Hepatocyte (in vitro differentiated cells): ENCODE results near the gene WIPF3. TPM values are rescaled to one million over a fixed set of nuclear protein-coding genes. Genes with fewer than 3 reads are reported as not detected.

ENCODE experiments used
- DNase-seq: peaks from one replicate; pipeline ENCODE4 v3.0.0-alpha.2; 2016; ENCODE audit warnings: low spot score
- H2AFZ ChIP-seq: fragments of 200-600 bp; sonication (generic); 2 replicates; pipeline ENCODE4 v1.6.0; 2016; ENCODE audit warnings: antibody characterized with exemption, mild to moderate bottlenecking
- H3K27ac ChIP-seq: fragments of 200-600 bp; sonication (generic); 2 replicates; pipeline ENCODE4 v1.5.1; 2016; ENCODE audit warnings: mild to moderate bottlenecking
- H3K27me3 ChIP-seq: fragments of 200-600 bp; sonication (generic); 2 replicates; pipeline ENCODE4 v1.6.1; 2016
- H3K36me3 ChIP-seq: fragments of 200-600 bp; sonication (generic); replicated peaks from 2 replicates; pipeline ENCODE4 v1.5.1; 2016; ENCODE audit warnings: low read depth; ENCODE audit not compliant: insufficient read depth
- H3K4me1 ChIP-seq: fragments of 200-600 bp; sonication (generic); 2 replicates; pipeline ENCODE4 v1.5.1; 2016; ENCODE audit warnings: mild to moderate bottlenecking, moderate library complexity; ENCODE audit not compliant: insufficient read depth
- H3K4me2 ChIP-seq: fragments of 200-600 bp; sonication (generic); 2 replicates; pipeline ENCODE4 v1.6.0; 2016
- H3K4me3 ChIP-seq: fragments of 200-600 bp; sonication (generic); 2 replicates; pipeline ENCODE4 v1.5.1; 2016; ENCODE audit warnings: mild to moderate bottlenecking
- H3K79me2 ChIP-seq: fragments of 200-600 bp; sonication (generic); 2 replicates; pipeline ENCODE4 v1.6.0; 2017; ENCODE audit warnings: mild to moderate bottlenecking
- H3K9me2 ChIP-seq: fragments of 200-600 bp; sonication (generic); replicated peaks from 2 replicates; pipeline ENCODE4 v1.6.0; 2017; ENCODE audit warnings: mild to moderate bottlenecking; ENCODE audit not compliant: insufficient read depth
- H3K9me3 ChIP-seq: fragments of 200-600 bp; sonication (generic); 2 replicates; pipeline ENCODE4 v1.5.1; 2016; ENCODE audit warnings: low read depth, mild to moderate bottlenecking
- H4K20me1 ChIP-seq: fragments of 200-600 bp; sonication (generic); 2 replicates; pipeline ENCODE4 v1.6.0; 2016; ENCODE audit warnings: mild to moderate bottlenecking; ENCODE audit not compliant: insufficient read depth, poor library complexity, severe bottlenecking
- EZH2 ChIP-seq: fragments of 200-600 bp; sonication (generic); IDR thresholded peaks from 2 replicates; pipeline ENCODE4 v1.6.1; 2016; ENCODE audit warnings: antibody characterized with exemption, mild to moderate bottlenecking, borderline replicate concordance
- EZH2phosphoT487 ChIP-seq: fragments of 200-600 bp; sonication (generic); IDR thresholded peaks from one replicate; pipeline ENCODE4 v1.6.1; 2018; ENCODE audit warnings: antibody characterized with exemption, mild to moderate bottlenecking, low read depth, moderate library complexity; ENCODE audit not compliant: unreplicated experiment, severe bottlenecking
- WGBS: methylation state at CpG from one replicate; pipeline ENCODE4 v1.1.6; 2016; ENCODE audit warnings: low lambda C conversion rate; ENCODE audit errors: missing lambda C conversion rate; 5-methylcytosine and 5-hydroxymethylcytosine counted together
- polyA plus RNA-seq: library from polyadenylated mRNA; unstranded; fragments of >200 nt; fragmentation: Nextera tagmentation; extraction: Ambion mirVana; gene quantifications from 2 replicates; pipeline ENCODE4 v1.2.1, GENCODE V29; 2016
- total RNA-seq: library from RNA; depleted of rRNA; stranded (reverse); fragments of >200 nt; gene quantifications from 2 replicates; pipeline ENCODE4 v1.2.3, GENCODE V29; 2014
- TF ChIP-seq, protein P1 (sequence below): fragments of 200-600 bp; sonication (generic); IDR thresholded peaks from 2 replicates; pipeline ENCODE4 v1.5.1; 2016; ENCODE audit warnings: antibody characterized with exemption, mild to moderate bottlenecking; ENCODE audit not compliant: poor library complexity

The WIPF3 gene
- total and polyA plus RNA-seq, 2 experiments from 2014 or later: 0.98 to 2.4 TPM

DNA sequence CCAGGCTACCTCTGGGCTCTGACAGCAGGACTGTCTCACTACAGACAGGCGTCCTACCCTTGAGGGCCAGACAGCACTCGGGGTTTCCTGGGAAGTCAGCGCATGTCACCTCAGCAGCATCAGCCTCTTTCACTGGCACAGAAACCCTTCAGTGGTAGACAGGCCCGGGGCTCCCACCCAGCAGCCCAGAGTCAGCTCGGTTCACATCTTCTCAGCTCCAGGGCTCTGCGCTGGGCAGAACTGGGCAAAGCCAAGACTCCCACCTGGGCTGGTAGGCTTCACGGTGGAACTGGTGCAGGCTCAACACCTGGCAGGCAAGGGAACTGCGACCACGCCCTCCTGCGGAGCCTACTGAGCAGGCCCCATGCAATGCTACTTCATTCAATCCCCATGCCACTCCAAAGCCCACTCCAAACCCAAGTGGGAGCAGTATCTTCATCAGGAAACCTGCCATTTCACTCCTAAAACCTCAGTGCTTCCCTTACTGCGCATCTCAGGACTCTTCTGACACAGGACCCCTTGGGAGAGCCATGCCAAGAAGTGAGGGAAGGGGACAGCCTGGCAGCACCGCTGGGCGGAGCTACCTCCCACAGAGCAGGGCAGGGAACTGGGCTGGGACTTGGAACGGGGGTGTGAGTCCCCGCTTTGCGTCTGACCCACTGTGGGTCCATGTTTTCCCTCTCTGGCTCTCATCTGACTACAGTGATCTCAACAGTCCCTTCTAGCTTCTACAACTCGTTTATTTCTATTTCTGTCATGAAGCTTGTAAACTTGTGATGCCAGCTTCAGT, 122.9 kb downstream of the WIPF3 start:
- H3K79me2 ChIP-seq: no peaks in the 10 kb centered on the region
- TF ChIP-seq EZH2phosphoT487: no peak
- TF ChIP-seq, protein P1, sequence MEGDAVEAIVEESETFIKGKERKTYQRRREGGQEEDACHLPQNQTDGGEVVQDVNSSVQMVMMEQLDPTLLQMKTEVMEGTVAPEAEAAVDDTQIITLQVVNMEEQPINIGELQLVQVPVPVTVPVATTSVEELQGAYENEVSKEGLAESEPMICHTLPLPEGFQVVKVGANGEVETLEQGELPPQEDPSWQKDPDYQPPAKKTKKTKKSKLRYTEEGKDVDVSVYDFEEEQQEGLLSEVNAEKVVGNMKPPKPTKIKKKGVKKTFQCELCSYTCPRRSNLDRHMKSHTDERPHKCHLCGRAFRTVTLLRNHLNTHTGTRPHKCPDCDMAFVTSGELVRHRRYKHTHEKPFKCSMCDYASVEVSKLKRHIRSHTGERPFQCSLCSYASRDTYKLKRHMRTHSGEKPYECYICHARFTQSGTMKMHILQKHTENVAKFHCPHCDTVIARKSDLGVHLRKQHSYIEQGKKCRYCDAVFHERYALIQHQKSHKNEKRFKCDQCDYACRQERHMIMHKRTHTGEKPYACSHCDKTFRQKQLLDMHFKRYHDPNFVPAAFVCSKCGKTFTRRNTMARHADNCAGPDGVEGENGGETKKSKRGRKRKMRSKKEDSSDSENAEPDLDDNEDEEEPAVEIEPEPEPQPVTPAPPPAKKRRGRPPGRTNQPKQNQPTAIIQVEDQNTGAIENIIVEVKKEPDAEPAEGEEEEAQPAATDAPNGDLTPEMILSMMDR: no peak
- no peak for TF ChIP-seq EZH2
- H3K27me3 ChIP-seq: no peaks in the 10 kb centered on the region
- no peaks in the 10 kb centered on the region for H3K9me2 ChIP-seq
- whole genome bisulfite sequencing: 96% methylated on average over 17 of the region's 17 CpGs
- H4K20me1 ChIP-seq: no peaks in the 10 kb centered on the region
- H3K4me1 ChIP-seq: no peaks in the 10 kb centered on the region
- H3K27ac ChIP-seq: no peak overlapping the region
- no peak for DNase-seq
- no peak overlapping the region for H2AFZ ChIP-seq
- H3K4me3 ChIP-seq: no peak overlapping the region
- no peaks in the 10 kb centered on the region for H3K9me3 ChIP-seq
- H3K4me2 ChIP-seq: no peak overlapping the region
- no peaks in the 10 kb centered on the region for H3K36me3 ChIP-seq

DNA sequence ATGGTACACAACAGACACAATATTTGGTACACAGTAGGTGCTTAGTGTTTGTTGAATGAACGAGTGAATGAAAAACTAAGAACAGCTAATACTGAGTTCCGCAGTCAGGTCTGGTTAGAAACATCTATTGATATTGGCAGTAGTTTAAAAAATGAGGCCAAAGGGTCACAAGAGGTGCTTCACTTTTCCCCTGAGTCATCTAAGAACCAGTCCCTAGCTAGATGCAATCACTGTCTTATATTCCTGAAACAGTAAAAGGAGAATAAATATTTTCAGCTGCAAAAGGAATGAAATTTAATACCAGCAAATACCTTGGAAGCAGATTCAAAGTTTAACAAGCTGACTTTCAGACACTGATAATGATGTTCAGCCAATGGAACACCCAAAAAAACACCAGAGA, 128.8 kb downstream of the WIPF3 start:
- no peaks in the 10 kb centered on the region for H3K9me2 ChIP-seq
- H3K4me3 ChIP-seq: no peak overlapping the region
- no peaks in the 10 kb centered on the region for H3K9me3 ChIP-seq
- H4K20me1 ChIP-seq: no peaks in the 10 kb centered on the region
- H2AFZ ChIP-seq: no peak overlapping the region
- no peak for DNase-seq
- H3K27me3 ChIP-seq: no peaks in the 10 kb centered on the region
- H3K27ac ChIP-seq: no peak overlapping the region
- H3K79me2 ChIP-seq: no peaks in the 10 kb centered on the region
- H3K4me1 ChIP-seq: no peaks in the 10 kb centered on the region
- H3K4me2 ChIP-seq: no peak overlapping the region
- WGBS: 98% methylated on average over 2 of the region's 2 CpGs
- no peaks in the 10 kb centered on the region for H3K36me3 ChIP-seq
- TF ChIP-seq EZH2phosphoT487 (no peak), EZH2 (no peak)
- TF ChIP-seq, protein P1: no peak

DNA sequence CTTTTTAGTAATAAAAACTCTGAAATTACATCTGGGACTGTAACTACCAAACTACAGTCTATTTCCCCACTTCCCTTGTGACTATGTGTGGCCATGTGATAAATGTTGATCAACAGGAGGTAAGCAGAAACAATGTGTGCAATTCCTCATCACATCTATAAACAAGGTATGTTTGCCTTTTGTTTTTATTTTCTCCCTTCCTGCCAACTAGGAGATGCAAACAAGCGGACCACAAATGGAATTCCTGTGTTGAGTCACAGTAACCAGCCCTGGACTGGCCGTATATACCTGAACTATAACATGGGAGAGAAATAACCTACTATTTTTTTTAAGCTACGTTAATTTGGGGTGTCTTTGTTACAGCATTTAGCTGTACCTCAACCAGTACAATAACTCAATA, 130.8 kb downstream of the WIPF3 start:
- WGBS: 89% methylated on average over 3 of the region's 3 CpGs
- Histone ChIP-seq H3K4me2 (no peak overlapping the region), H3K27me3 (no peaks in the 10 kb centered on the region), H3K4me1 (no peaks in the 10 kb centered on the region), H3K9me2 (no peaks in the 10 kb centered on the region), H4K20me1 (no peaks in the 10 kb centered on the region), H3K4me3 (no peak overlapping the region), H3K9me3 (no peaks in the 10 kb centered on the region), H3K79me2 (no peaks in the 10 kb centered on the region), H2AFZ (no peak overlapping the region), H3K27ac (no peak overlapping the region), H3K36me3 (no peaks in the 10 kb centered on the region)
- TF ChIP-seq, protein P1: no peak
- TF ChIP-seq EZH2phosphoT487 (no peak), EZH2 (no peak)
- no peak for DNase-seq
